HG03066 (cell line): ENCODE results near the gene FAM221B.

Source experiments
- ATAC-seq: cut with Tn5 transposase; IDR thresholded peaks from one replicate; pipeline ENCODE4 v1.9.1; 2021; ENCODE audit warnings: low read depth; ENCODE audit not compliant: unreplicated experiment

The FAM221B gene

DNA sequence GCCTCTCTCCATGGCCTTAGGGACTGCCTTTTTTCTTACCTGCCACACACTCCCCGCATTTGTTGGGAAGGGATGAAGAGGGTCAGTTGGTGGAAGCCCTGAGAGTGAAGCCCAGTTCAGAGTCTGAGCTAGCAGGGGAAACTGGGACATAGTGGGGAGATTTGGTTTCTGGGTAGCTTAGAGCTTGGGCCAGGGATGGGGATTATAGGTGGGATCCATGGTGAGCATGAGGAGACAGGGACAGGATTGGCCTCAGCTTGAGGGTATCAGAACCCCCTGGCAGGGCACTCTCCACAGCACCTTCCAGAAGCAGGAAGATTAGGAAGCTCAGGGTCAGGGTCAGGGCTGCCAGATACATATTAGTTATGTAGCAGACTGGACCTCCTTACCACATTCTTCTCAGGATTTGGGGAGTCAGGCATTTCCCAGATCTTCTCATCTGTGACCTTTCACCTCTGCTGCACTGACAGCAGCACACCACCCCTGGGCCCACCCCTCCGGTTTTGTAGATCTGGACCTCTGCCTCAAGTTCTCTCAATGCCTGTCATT lies 23.8 kb upstream of the FAM221B start:
- no peak for ATAC-seq

GRCh38 chr9:35847792-35848572 lies 19.4 kb upstream of the FAM221B start:
- peak; percentile 92 for ATAC-seq

GRCh38 chr9:35845824-35846771 lies 17.6 kb upstream of the FAM221B start:
- no peak for ATAC-seq

GRCh38 chr9:35844628-35845270 lies 16.2 kb upstream of the FAM221B start:
- ATAC-seq = no peak

DNA sequence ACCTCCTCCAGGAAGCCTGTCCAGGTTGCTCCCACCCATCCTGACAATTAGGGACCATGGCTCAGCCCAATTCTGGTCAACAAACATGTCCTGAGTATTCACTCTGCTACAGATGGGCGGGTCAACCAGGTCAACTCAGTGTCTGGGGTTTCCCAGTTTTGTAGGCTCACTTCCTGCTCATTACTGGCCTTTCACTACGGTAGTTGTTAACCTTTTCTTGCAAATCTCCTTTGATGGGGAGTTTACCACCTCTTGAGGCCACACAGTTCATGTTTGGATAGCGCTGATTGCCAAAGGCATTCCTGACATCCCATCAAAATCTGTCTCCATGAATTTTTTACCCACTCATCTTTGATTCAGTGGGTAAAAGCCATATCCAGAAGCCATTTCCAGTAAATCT lies 14.3 kb upstream of the FAM221B start:
- ATAC-seq = peak; percentile 74

GRCh38 chr9:35842020-35842745 lies 13.7 kb upstream of the FAM221B start:
- ATAC-seq = no peak

- no peak for ATAC-seq
Observed at GRCh38 chr9:35841645-35841900, 13.0 kb upstream of the FAM221B start.

- ATAC-seq = no peak
Observed at GRCh38 chr9:35840881-35841644, 12.5 kb upstream of the FAM221B start.

DNA sequence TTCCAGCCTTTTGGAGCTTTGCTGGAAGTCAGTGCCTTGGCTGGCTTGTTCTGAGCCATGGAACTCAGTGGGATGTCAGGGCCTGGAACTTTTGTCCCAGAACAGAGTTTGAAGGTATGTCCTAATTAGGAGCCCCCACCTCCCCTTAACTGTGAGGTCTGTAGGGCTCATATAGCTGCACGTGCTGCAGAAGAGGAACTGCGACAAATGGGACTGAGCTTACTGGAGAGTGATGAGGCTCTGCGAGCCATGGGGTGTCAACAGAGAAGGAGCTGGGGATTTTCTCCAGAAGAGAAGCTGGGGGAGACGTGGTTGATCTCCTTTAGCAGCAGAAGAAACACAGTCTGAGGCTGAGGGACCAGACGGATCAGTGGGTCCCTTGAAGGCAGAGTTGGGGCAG lies 11.4 kb upstream of the FAM221B start:
- no peak for ATAC-seq

DNA sequence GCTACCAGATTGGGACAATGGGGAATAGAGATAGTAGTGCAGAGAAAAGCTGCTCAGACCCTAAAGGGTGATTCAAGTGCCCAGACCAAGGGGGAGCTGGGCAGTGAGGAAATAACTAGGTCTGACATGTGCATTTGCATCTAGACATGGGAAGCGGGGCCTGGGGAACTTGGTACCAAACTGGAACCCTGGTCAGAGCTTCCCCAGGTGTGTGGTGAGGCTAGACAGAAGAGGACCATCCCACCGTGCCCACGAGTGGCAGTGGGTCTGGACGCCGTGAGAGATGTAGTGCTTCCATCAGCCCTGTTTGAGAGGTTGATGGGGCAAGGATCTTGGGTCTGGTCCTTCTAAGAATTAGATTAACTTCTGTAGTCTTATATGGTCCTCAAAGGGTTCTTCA lies 8.1 kb upstream of the FAM221B start:
- no peak for ATAC-seq

- no peak for ATAC-seq
Observed at GRCh38 chr9:35835766-35836165, 7.2 kb upstream of the FAM221B start.

DNA sequence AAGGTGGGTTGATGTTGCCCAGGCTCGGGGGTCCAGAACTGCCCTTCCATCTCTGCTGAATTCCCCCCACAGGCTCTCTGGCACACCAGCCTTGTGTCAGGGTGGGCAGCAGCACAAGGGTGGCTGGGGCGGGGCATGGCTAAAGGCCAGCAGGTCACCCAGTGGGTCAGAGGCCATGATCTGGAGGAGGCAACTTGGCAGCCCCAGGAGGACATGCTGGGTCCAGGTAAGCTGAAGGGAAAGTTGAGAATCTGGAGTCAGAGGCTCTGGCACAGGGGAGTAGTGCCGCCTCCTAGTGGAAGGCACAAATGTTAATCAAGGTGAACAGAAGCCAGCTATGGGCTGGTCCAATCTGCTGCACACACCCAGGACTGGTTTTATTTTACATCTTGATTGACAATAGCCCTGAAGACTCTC lies 6.7 kb upstream of the FAM221B start:
- ATAC-seq = no peak

GRCh38 chr9:35834260-35835215 lies 6.0 kb upstream of the FAM221B start:
- ATAC-seq = no peak

DNA sequence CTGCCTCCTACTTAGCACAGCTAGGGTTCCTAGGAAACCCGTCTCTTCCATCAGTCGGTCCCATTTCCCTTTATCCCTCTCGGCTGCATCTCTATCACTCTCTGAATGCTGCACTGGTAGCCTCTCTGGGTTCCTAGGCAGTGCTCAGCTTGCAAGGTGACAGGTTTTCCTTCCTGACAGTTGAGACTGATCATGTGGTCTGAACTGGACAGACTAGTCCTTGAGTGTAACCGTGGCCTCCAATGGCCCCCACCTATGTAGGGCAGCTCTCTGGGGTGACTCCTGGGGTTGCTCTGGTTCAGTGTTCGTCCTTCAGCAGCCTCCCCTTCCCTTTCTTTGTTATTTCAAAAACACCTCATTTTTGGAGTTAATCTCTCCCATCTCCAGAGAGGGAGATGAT lies 4.3 kb upstream of the FAM221B start:
- no peak for ATAC-seq

DNA sequence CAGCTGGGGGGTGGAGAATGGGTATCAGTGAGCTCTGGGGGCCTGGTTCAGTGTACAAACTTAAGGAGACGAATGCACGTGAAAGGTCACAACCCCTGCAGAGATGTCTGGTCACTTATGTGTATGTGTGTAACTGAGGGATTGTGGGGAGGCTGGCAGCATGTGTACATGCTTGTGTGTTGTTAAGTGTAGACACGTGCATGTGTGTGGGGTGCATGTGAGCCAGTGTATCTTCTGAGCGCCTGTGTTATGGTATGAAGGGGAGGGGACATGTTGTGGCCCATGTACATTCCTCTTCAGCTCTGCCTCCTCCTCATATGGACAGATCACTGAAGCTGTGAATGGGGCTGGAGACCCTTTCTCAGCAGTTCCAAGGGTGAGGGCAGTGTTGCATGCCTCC lies 2.5 kb upstream of the FAM221B start:
- no peak for ATAC-seq

DNA sequence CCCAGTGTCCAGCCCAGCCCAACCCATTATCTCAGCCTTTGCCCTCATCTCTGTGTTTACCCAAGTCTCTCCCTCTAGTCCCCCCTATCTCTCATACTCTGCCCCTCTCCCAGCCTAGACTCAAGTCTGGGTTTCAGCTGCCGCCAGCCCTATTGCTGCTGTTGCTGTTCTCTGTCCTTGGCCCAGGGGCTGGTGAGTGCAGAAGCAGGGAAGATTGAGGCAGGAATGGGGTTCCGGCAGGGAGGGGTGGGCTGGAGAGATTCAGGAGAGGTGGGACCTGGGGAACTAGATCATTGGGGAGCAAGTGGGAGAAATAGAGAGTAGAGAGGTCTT lies 1.2 kb upstream of the FAM221B start:
- no peak for ATAC-seq

DNA sequence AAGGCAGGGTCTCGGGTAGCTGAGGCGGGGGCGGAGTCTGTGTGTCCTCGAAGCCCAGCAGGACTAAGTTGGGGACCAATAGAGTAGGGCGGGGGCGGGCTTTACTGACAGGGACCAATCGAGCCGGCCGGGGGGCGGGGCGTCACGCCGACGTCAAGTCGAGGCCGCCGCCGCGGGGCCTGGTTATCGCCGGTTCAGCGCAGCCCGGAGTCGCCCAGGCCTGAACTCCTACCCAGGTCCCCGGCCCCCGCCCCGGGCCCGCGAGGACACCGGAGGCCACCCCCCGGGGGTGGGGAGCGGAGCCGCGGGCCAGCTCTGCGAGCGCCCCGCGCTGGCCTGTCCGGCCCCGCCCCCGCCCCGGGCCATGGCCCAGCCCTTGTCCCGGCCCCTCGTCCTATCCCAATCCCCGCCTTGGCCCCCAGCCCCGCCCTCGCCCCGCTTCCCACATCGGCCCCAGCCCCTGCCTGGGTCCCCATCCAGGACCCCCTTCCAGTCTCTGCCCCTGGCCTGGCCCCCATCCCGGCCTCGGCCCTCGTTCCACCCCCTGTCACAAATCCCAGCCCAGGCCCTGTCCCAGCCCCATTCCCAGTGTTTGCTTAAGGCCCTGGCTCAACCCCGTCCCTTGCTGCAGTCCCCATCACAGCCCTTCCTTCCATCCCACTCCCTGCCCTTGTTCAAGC lies 692 bp upstream of the FAM221B start, which contains the start of gene TMEM8B:
TMEM8B (plus strand) TSS at position 145 of the 680 bp plus-strand sequence; CDS start at position 365, 220 bp downstream.
- ATAC-seq = peak; percentile 75

DNA sequence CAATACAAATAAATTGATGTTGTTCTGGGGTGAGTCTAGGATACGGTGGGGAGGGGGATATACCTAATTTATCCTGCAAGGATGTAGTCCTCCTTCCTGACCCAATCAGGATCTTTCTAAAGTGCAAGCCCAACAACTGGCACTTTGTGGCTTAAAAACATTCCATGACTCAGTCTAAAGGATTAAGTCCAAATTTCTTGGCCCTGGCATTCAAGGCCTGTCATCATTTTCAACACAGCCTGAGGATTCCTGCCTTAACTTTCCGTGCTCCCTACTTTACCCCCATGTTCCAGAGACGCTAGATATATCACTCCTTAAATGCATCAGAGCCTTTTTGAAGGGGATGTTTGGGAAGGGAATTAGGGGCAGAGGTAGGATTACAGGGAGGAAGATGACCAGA lies 1.0 kb downstream of the FAM221B start:
- no peak for ATAC-seq
